Esophagus squamous epithelium (tissue), 4 donors: ENCODE results near the gene FGF12.

ENCODE experiments used
- POLR2A ChIP-seq, 4 donors: fragments of 450-650 bp; IDR thresholded peaks; one replicate each; pipeline ENCODE4 v1.6.1; 2017; ENCODE audit warnings: antibody characterized with exemption in 4 of 4, mild to moderate bottlenecking in 4 of 4, moderate library complexity in 3 of 4
- TF ChIP-seq, protein P1 (sequence below), 6 experiments: fragments of 450-650 bp in 4 of 6; fragments of 200-600 bp in 2 of 6; sonication (generic) in 2 of 6; IDR thresholded peaks; one replicate each; pipeline ENCODE4 v1.5.1; 2016 to 2019; ENCODE audit warnings: antibody characterized with exemption in 6 of 6, mild to moderate bottlenecking in 4 of 6, moderate library complexity in 4 of 6

DNA sequence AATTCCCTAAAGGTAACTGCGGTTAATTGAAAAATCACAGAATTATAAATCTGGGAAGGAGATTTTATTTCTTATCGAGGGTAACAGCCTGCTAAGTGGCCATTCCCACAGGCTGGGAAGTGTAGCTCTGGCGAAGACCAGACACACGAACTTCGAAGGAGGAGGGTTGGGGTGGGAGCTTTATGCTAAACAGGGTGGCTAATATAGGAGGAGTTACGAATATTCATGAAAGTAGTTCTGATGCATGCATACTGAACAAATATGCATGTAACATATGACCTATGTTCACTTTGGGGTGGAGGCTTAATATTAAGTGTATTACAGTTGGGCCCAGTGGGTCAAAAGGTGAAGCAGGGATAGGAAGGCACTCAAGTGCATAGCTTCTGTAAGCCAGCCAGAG lies 221.6 kb downstream of the FGF12 start:
- TF ChIP-seq POLR2A (IDR thresholded peaks at IDR 0.05): no peak
- TF ChIP-seq, protein P1, sequence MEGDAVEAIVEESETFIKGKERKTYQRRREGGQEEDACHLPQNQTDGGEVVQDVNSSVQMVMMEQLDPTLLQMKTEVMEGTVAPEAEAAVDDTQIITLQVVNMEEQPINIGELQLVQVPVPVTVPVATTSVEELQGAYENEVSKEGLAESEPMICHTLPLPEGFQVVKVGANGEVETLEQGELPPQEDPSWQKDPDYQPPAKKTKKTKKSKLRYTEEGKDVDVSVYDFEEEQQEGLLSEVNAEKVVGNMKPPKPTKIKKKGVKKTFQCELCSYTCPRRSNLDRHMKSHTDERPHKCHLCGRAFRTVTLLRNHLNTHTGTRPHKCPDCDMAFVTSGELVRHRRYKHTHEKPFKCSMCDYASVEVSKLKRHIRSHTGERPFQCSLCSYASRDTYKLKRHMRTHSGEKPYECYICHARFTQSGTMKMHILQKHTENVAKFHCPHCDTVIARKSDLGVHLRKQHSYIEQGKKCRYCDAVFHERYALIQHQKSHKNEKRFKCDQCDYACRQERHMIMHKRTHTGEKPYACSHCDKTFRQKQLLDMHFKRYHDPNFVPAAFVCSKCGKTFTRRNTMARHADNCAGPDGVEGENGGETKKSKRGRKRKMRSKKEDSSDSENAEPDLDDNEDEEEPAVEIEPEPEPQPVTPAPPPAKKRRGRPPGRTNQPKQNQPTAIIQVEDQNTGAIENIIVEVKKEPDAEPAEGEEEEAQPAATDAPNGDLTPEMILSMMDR (IDR thresholded peaks at IDR 0.05): no peak
